GM19463 (cell line): ENCODE results near the gene ZNRF3.
A peak's percentile ranks its signal among the peaks of the same experiment; 100 is the strongest.
"Not testable (repeated sequence)": the region's sequence is repeated elsewhere in the genome, so short reads cannot be mapped to it uniquely, and the experiment has no call there.

Experiments used
- ATAC-seq: cut with Tn5 transposase; IDR thresholded peaks from one replicate; pipeline ENCODE4 v1.9.1; 2021; ENCODE audit warnings: mild to moderate bottlenecking, moderate library complexity; ENCODE audit not compliant: unreplicated experiment

ZNRF3 gene

DNA sequence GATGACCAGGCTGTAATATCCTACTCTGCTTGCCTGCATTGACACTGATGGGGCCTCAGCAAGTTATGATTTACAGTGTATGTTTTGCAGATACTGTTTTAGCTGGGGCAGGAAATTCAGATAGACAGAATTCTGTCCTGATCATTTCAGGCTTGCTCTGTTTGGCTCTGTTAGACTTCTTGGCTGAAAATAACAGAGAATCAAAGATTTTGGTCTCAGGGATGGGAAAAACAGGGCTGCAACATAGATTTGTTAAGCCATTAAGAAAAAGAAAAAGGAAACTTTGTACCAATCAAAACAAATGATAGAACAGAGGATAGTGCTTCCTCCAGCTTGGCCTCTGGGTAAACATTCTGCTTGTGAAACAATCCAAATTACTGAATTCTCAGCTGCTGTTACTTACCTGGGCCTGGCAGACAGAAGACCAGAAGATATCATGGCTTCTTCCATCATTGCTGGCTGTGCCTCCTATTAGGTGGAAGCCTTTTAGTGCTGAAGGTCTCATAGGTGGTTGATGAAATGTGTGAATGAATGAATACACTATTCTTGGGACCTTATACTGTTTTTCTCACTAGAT lies 22.0 kb downstream of the ZNRF3 start:
- no peak for ATAC-seq

DNA sequence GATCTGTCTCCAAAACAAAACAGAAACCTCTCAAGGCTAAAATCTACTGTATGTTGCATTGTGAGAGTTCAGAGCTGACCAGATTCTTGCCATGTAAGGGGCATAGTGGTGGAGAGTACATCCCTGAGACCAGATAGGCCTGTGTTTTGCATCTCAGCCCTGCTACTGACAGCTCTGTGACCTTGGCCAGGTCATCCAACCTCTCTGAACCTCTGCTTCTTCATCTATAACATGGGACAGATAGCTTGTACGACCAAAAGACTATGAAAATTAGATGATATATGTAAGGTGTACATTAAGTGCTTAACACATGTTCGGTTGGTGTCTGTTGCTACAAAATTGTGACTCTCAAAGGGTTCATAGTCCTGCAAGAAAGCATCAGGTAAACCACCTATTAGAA lies 22.9 kb downstream of the ZNRF3 start:
- ATAC-seq, result no peak

DNA sequence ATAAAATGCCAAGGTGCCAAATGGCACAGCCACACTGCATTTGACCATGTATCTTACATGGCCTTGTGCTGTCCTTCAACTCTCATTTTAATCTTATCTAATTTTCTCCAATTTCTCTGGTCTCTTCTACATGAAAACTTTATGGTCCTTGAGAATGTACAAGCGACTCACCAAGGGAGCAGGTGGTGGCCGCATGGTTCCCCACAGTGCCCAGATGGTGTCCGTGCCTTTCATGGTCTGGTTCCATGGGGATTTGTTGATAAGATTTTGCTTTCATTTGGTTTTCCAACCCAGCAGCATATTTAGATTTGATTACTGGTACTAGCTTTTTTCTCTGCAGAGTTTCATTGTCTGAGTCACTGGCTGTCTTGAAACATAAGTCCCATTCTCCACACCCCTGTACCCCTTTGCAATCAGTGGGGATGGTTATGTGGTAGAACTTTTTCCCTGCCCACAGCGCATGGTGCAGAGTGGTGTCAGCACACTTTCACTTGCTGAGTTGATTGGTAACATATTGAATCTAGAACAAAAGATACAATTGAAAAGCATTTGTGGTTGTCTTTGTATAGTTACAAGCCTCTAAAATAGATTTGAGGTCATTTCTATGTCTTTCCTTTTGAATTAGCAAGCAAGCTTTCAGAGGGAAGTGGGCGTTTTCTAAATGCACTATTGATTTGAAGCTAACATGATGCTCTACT lies 24.1 kb downstream of the ZNRF3 start:
- ATAC-seq, result peak; percentile 88

DNA sequence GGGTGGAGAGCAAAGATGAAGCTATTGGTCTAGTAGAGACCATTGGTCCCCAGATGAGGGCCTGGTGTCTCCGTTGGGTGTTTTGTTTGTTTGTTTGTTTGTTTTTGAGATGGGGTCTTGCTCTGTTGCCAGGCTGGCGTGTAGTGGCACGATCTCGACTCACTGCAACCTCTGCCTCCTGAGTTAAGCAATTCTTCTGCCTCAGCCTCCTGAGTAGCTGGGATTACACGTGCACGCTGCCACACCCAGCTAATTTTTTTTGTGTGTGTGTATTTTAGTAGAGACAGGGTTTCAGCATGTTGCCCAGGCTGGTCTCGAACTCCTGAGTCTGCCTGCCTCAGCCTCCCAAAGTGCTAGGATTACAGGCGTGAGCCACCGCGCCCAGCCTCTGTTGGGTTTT lies 25.4 kb downstream of the ZNRF3 start:
- ATAC-seq, result not testable (repeated sequence)

DNA sequence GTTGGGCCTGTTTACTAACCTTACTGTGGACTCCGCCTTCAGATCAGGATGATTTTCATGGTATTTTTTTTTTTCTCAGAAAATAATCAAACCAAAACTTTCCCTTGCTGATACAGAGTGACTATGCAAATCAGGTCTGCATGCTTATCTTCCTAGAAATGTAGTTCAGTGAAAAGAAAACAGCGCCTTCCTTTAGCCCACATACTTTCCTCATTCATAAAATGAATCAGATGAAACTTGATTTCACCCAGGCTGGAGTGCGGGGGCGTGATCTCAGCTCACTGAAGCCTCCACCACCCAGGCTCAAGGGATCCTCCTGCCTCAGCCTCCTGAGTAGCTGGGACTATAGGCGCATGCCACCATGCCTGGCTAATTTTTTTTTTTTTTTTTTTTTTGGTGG lies 26.0 kb downstream of the ZNRF3 start:
- no peak for ATAC-seq

DNA sequence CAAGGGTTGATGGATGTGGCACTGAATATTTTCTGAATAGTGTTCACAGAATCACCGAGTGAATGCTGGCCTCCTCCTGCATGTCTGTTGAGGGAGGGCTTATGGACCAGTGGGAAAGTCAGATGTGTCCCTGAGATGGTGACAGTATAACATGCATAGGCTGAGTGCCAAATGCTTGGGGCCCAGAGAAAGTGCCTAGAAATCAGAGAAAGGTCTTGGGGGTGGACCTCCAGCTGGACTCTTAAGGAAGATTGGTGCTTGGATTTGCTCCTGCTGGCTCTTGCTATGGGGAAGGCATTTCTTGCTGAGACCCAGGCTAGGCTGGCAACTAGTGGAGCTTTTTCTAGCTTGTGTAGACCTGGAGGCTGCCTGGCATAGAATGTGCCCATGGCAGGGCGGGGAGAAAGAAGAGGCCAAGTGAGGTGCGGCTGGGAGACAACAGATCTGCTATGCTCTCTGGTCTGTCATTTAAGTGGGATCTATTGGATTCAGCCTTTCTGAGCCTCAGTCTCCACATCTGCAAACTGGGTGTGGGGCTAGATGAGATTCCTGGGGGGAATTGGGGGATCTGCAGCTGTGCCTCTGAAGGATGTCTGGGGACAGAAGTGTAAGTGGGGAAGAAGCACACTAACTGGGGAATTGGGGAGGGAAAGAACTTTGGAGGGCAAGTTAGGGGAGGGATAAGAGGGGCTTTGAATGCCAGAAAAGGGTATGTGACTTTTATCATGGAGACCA lies 27.4 kb downstream of the ZNRF3 start:
- no peak for ATAC-seq

DNA sequence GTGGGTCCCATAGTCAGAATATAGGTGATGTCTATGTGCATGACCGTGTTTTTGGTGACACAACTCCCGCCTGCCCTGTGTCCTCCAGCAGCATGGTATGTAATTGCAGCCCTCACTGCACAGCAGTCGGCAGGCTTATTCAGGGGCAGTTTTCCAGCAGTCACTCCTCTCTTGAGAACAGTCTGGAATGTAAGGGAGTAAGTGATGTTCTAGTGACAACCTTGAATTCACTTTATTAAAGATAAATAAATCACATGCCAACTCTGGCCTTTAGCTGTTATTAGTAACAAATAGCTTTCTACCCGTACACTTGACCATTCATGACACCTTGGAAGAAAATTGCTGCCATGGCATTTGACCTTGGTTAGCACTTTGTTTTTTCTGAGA lies 27.9 kb downstream of the ZNRF3 start:
- ATAC-seq, result no peak

DNA sequence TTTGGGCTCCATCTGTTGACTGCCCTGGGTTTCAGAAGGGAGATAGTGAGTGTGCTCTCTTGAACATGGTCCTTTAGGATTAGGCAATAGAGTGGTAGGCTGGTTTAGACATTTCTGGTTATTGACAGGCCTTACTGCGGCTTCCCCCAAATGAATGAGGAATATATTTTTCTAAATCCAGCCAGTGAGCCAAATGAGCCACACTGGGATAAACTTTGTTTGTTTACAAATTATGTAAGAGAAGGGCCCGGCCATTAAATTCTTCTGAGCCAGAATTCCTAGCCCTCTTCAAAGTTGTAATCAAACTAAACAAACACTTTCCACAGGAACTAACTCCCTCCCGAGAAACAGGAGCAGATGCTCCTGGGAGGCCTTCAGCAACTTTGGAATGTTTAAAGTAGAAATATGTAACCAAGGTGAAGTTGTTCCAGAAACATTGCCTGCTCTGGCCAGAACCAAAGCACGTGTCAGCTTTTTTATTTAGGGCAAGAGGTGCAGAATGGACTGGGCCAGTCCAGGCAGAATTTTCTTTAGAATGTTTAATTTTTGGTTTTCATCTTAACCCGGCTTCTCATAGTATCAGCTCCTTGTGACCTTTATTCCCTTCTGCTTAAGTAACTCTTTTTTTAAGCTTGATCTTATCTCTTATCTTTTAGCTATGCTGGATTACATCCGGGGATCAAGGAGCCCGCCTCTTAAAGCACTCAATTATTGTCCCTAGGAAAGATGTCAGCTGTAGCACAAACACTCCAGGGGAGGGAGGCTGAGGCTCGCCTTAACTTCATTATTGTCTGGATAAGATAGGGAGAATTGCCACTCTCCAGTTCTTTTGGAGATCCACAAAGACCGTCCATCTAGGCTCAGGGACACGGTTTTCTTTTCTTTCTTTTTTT lies 28.7 kb downstream of the ZNRF3 start:
- no peak for ATAC-seq

DNA sequence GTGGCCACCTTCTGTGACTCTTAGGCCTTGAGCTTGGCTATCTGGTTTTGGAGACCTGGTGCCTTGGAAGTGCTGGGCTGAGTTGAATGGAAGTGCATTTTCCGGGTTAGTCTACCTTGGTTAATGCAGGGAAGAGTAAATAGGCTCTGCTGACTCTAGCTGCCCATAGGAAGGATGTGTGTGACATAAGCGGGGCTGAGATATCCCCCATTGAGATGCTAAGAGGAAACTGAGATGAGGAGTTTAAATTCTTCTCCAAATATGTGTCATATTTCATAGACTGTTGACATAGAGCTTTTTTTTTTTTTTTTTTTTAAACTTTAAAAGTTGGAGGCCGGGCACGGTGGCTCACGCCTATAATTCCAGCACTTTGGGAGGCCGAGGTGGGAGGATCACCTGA lies 30.8 kb downstream of the ZNRF3 start:
- ATAC-seq, result no peak

DNA sequence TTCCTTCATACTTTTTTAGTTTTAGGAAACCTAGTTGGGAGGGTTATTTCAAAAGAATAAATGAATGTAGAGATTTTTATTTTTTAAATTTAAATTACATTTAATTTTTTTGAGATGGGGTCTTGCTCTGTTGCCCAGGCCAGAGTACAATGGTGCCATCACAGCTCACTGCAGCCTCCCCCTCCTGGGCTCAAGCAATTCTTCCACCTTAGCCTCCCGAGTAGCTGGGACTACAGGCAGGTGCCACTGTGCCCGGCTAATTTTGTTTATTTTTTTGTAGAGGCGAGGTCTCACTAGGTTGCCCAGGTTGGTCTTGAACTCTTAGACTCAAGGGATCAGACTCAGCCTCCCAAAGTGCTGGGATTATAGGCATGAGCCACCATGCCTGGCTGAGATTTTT lies 32.6 kb downstream of the ZNRF3 start:
- no peak for ATAC-seq

DNA sequence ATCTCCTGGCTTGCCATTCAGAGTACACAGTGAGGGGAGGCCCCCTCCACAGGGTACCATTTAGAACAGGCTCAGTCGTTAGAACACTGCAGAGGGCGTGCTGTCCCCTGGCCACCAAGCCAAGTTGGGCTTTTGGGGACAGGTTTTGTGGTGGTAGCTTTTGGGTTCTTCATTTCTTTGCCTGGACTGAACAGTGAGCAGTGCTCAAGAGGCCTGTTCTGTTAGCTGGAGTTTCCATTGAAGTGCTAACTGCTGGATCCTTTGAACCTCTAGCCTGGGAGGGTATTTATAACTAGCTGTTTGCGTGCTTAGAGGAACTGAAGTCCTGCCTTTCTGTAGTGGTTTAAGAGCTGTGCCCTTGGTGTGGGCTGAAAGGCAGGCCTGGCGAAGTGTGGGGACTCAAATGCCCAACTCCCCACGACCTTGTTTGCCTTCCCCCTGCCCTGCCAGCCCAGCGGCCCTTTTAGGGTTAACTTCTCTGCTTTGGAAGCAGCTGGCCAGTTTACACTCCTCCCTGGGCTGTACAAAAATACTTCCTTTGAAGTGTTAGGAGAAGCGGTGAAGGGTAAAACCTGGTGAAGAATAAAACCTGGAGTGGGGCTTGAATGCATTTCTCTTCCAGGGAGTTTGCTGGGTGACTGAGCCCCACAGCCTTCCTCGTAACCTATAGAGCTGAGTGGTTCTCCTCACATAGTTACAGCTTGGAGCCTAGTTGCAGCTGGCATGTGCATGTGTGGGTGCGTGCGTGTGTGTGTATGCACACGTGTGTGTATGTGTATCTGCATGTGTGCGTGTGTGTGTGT lies 34.6 kb downstream of the ZNRF3 start:
- no peak for ATAC-seq

DNA sequence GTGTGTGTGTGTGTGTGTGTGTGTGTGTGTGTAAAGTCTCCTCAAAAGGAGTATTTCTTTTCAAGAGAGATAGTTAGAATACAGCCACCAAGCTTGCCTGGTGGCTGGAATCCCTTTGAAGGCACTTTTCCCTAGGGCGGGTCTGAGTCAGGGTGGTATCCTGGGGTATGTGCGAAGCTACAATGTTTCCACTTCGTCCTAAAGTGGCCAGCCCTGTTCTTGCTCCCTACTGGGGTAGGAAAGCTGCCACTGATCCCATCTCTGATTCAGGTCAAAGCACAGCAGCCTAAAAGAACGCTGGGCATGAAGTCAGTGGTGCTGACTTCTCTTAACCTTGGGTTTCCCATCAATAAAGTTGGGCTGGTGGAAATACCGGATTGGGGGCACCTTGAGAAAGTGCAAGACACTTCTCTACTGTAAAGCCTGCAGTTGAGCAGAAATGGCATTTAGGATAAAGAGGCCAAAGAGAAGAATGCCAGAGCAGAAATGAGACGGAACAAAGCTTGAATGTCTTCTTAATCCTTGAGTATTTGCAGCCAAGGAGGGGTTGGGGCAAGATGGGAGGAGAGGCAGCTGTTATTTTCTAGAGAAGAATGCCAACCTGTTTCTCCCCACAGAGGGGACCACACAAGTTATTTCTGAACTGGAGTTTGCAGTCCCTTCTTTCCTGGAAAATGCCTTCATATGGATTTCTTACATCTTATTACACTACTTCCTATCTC lies 35.3 kb downstream of the ZNRF3 start:
- ATAC-seq, result no peak

DNA sequence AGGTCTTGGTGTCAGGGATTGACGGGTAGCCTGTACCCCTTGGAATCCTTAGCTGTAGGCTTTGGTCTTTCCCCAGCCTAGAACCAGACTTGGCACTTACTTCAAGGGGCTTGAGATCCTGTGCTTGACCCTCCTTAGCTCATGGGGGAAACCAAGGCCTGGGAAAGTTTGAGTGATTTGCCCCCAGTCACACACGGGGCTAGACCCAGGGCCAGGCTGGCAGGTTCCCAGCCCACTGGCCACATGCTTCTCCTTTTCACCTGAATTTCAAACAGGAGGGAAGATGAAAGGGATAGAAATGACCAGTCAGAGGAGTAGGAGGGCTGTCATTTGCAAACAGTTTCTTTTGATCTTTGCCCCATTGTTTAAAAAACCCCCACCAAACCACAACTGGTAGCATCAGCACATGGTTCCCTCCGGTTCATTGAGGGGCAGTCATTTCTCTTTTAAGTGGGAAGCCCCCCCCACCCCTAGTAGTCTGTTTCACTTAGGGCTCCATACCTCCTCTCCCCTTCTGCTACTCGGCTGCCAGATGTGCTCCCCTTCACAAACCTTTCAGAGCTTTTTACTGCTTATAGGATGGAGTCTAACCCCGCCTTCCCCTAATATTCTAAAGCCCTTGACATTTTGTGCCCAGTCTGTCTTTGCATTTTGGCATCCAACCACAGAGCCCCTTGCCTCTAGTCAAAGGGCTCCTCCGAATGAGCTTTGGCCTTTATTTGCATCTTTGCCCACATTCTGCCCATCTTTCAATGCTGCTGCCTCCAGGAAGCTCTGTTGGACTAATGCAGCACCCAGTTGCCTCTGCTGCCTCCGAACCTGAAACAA lies 37.6 kb downstream of the ZNRF3 start:
- ATAC-seq, result no peak

DNA sequence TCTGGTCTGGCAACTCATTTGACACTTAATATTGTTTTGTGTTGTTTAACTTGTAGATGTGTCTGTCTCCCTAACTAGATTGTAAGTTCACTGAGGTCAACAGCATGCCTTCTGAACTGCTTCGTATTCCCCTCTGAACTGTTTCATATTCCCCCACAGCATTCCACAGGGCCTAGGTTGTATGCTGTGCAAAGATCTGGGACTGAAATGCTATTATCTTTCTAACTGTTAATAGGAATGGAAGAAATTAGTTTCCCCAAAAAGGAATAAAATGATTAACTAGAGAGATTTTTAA lies 38.2 kb downstream of the ZNRF3 start:
- ATAC-seq, result no peak

DNA sequence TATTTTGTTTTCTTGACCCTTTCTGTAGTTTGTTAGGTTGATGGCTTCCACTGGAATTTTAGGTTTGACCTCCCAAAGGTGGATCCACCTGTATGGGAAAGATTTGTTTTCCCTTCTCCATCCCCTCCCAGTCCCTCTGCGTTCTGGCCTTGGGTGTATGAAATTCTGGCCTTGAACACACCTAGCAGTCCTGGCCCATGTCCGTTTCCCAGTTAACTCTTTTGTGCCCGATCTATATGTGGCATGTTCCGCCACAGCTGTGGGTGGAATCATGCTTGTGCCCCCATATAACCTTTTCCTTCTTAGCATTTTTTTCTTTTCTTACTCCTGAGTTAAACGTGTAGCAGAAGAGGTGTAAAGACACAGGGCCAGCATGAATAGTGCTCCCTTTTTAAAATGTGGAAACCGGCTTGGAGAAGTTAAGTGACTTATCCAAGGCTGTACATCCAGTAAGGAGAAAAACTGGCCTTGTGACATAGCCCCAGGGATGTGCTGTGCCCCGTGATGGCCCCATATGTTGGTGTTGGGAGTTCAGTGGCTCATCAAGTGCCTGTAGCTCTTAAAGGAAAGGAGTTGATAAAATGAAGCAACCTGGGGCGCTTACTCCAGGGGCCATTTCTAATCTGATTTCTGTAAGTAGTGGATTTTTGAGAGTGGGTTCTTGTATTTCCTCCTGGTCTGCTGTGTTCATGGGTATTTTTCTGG lies 39.3 kb downstream of the ZNRF3 start:
- no peak for ATAC-seq

DNA sequence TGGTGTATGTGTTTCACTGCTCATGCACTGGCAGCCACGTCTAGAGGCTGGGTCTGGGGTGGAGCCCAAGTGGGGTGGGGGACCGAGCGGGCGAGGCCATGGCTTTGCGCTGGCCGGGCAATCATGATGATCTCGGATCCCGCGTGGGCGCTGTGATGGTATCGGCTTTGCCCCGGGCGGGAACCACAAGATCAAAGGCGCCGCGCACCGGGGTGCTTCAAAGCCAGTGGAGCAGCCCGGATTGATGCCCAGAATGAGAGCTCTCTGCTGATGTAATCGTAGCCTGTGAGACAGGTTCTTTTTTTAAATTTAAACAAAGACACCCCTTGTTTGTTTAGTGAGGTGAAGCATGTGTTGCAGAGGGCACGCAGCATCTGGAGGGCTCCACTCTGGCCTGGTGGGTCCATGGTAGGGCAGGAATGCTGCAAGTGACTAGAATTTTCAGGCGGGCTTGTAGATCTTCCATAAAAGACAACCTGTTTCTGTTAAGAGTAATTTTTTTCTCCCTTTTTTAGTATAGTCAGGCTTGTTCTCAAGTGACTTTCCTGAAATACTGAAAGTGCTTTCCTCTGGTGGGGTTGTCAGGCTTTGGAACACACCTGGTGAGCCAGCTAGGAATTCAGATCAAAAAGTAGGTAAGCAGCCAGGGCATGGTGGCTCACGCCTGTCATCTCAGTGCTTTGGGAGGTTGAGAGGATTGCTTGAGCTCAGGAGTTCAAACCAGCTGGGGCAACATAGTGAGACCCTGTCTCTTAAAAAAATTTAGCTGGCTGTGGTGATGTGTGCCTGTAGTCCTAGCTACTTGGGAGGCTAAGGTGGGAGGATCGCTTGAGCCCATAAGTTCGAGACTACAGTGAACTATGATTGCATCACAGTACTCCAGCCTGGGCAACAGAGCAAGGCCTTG lies 40.7 kb downstream of the ZNRF3 start:
- ATAC-seq, result no peak

DNA sequence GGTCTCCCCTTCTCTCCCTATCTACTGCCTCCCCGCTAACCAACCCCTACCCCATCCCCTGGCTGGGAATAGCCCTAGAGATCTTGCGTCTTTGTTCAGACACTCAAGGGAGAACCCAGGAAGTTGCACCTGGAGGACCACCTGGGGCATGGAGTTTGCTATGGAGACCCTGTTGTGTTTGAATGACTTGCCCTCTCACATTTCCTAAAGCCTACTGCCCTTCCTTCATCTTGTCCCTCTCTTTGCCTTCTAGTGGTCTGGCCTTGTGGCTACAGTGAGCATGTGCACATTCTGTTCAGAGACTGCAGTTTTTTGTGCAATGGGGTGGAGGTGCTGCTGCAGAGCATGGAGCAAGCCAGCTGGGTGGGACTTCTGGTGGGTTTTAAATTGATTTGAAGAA lies 42.5 kb downstream of the ZNRF3 start:
- no peak for ATAC-seq

DNA sequence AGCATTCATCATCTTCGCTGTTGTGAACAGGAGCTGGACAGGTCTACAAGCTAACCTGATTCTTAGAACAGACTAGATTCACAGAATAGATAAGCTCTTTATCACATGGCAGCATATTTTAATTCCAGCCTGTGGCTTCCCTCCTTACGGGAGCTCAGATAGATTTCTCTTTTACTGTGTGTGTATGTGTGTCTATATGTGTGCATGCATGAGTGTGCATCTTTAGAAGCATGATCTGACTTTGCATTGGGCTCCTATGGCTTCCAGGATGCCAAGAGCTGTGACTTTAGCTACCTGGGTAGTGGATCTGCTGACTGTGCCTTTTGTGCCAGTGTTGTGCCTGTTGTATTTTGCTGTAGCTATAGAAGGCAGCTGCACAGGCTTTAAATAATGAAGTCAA lies 44.3 kb downstream of the ZNRF3 start:
- no peak for ATAC-seq
